OCI-LY1 (cell line): ENCODE results near the gene WWC2.

Experiments
- CTCF ChIP-seq: fragments of 200-600 bp; sonication (generic), shearing (Covaris generic); IDR thresholded peaks from 2 replicates; pipeline ENCODE4 v1.5.1; 2017; ENCODE audit warnings: mild to moderate bottlenecking, antibody characterized with exemption, low read length, moderate library complexity, mixed read lengths
- EZH2 ChIP-seq: fragments of 200-600 bp; sonication (generic), shearing (Covaris generic); IDR thresholded peaks from 2 replicates; pipeline ENCODE4 v1.8.0; 2017; ENCODE audit warnings: borderline replicate concordance, mixed run types, mild to moderate bottlenecking, antibody characterized with exemption, low read length, moderate library complexity, mixed read lengths

DNA sequence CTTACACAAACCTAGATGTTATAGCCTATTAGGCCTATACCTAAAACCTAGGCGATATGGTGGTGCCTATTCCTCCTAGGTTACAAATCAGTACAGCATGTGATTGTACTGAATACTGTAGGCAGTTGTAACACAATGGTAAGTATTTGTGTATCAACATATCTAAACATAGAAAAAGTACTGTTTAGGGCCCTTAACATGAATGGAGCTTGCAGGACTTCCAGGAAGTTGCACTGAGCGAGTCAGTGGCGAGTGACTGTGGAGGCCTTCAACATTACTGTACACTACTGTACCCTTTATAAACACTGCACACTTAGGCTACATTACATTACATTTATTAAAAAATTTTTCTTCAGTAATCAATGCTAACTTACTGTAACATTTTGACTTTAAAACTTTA is 37.8 kb downstream of the WWC2 start:
- TF ChIP-seq EZH2 (no peak), CTCF (no peak)
